PC-9 (cell line): ENCODE data around the gene DUSP2.

ENCODE experiments used
- CTCF ChIP-seq: fragments of 200-600 bp; sonication (generic); conservative IDR thresholded peaks from 2 replicates; pipeline ENCODE4 v1.6.1; 2017; ENCODE audit warnings: mixed run types, antibody characterized with exemption, mild to moderate bottlenecking, moderate library complexity
- EZH2 ChIP-seq: fragments of 200-600 bp; sonication (generic); IDR thresholded peaks from 2 replicates; pipeline ENCODE4 v1.8.0; 2017; ENCODE audit warnings: antibody characterized with exemption, low read depth

DNA sequence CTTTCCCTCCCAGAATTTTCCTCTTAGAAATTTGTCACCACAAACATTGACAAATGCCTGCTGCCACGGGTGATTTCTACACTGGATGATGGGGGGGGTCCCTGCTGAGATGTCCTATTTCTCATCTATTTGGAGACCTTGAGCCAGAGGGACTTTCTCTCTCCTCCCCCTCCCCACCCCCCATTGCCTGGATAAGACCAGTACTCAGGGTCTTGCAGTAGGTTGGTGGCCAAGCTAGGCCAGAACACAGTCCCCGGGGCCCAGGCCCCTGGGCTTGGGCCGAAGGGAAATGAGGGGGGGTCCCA, 560 bp upstream of the DUSP2 start:
- no peak for TF ChIP-seq CTCF
- TF ChIP-seq EZH2: no peak
